HG02981 (cell line): ENCODE results near the gene ATP2B2.

Experiments used
- ATAC-seq: cut with Tn5 transposase; IDR thresholded peaks from one replicate; pipeline ENCODE4 v1.9.1; 2021; ENCODE audit warnings: mild to moderate bottlenecking, moderate library complexity; ENCODE audit not compliant: unreplicated experiment

ATP2B2 gene

DNA sequence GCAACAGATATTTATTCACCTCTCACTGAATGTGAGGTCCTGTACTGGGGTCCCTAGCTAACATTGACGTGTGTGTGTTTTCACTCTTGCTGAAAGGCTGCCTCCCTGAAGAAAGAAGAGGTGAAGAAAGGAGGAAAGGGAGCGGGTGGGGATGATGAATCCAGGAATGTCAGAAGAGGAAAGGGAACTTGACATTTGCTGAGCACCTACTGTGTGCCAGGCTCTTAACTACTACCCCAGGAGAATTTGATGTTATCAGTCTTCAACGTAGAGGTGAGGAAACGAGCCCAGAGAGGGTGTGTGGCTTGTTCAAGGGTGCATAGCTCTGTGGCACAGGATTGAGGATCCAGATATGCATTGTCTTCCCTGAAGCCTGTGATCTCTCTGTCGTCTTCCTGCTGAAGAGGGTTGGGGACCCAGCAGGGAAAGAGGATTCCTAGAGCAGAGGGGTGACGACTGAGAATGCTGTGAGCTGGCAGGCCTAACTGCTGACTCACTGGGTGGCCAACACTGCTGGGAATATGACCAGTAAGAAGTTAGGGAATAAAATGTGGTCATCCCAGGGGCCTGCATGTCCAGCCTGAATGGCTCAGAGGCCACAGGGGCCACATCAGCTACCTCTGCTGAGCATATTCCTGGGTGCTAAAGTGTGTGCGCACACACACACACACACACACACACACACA, 6.6 kb upstream of the ATP2B2 start:
- ATAC-seq = no peak

DNA sequence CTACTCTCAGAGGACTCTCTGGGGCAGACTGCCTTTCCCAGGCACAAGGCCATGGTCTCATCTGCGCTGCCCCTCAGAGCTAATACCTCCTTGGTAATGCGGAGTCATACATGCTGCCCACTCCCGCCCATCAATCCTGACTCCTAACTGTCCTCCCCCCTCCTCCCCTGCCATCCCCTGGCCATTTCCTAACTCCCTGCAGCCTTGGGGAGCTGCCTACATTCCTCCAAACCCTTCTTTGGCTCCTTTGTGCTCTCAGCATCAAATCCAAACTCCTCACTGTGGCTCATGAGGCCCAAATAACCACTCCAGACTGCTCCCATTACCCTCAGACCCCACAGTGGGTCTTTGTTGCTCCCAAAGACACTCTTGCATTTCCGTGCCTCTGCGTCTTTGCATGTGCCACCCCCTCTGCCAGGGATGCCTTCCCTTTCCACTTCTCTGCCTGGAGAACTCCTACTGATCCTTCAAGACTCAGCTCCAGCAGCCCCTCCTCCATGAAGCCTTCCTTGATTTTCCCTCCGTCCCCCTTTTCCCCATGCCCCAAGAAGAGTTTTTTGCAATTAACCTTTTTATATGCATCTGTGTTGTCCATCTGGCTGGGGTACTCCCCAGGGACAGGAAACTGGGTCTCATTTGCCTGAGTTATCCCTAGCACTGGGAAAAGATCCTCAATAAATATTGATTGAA, 5.5 kb upstream of the ATP2B2 start:
- no peak for ATAC-seq

GRCh38 chr3:10510086-10510742, 4.8 kb upstream of the ATP2B2 start:
- ATAC-seq = no peak

- no peak for ATAC-seq
Observed at GRCh38 chr3:10509325-10509724, 3.9 kb upstream of the ATP2B2 start.

DNA sequence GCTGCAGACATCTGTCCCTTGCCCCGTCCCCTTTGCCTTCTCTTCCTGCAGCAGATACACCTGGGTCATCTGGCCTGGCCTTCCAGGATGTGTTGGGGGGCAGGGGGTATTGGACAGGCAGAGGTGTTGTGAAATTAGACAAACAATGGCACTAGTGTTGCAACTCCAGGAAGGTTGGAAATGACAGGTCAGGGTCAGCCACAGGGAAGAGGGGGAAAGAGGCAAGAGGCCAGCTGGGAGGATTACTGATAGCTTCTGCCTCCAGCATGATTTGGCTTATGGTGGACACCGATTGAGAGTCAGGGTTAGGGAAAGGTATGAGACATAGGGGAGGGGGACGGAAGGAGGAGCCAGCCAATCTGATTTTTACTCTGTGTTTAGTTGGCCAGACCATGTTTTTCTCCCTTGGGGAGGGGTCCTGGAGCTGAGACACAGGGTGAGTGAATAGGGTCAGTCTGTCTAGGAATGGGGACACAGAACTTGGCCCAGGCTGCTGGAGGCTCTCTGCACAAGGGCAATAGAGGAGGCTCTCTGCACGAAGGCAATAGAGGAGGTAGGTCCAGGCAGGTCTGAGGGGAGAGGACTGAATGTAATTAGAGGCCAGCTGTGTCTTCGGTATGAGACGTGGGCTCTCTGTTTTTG, 3.4 kb upstream of the ATP2B2 start:
- ATAC-seq = no peak

DNA sequence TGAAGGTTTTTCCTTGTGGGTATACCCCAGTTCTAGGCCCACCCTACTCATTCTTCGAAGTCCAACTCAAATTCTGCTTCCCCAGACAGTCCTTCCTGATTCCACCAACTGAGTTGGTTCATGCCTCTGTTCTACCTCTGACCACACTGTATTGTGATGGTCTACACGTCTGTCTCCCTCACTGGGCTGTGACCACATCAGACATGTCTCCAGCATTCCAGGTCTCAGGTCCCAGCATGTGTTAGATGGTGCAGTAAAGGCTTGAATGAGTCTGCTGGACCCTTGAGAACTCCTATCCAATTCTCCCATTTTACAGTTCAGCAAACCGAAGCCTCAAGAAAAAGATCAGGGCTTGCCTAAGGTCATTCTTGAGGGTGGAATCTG, 2.8 kb upstream of the ATP2B2 start:
- ATAC-seq = no peak

- ATAC-seq = no peak
Observed at GRCh38 chr3:10507331-10507730, 1.9 kb upstream of the ATP2B2 start.

GRCh38 chr3:10506696-10507095, 1.3 kb upstream of the ATP2B2 start:
- ATAC-seq = no peak

- ATAC-seq = no peak
Observed at GRCh38 chr3:10505791-10506585, 602 bp upstream of the ATP2B2 start.

- ATAC-seq = no peak
Observed at GRCh38 chr3:10504171-10505049, 976 bp downstream of the ATP2B2 start.

- no peak for ATAC-seq
Observed at GRCh38 chr3:10503217-10503796, 2.1 kb downstream of the ATP2B2 start.

- ATAC-seq = no peak
Observed at GRCh38 chr3:10502185-10502880, 3.1 kb downstream of the ATP2B2 start.

DNA sequence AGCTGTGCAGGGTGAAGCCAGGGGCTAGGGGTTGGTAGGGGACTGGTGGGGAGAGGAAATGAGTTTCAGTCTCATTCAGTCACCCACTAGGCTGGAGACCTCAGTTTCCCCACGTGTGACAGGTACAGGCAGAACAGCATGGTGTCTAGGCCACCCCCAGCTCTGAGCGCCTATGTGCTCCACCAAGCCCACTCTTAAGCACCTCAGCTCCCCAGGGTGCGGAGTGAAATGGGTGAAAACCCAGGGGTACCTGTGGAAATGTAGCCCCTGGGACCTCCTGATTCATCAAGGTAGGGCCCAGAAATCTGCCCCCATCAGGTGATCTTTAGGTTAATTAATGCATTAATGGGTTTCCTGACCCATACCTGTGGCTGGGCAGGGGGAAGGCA, 3.7 kb downstream of the ATP2B2 start:
- no peak for ATAC-seq

- ATAC-seq = no peak
Observed at GRCh38 chr3:10500717-10501663, 4.4 kb downstream of the ATP2B2 start.

GRCh38 chr3:10498271-10498670, 7.1 kb downstream of the ATP2B2 start:
- no peak for ATAC-seq

DNA sequence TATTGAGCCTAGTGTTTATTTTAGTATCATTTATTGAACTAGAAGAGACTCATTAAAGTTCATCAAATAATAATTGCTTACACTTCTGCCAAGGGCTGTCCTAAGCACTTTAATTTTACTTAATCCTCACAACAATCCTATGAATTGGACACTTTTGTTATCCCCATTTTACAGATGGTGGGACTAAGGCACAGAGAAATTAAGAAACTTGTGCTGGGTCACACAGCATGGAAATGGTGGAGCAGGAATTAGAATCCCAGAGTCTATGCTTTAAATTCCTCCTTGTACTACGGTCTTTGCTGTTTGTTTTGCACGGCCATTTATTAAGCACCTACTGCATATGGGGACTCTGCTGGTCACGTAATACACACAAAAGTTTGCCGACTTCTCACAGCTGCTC, 7.9 kb downstream of the ATP2B2 start:
- ATAC-seq = no peak

DNA sequence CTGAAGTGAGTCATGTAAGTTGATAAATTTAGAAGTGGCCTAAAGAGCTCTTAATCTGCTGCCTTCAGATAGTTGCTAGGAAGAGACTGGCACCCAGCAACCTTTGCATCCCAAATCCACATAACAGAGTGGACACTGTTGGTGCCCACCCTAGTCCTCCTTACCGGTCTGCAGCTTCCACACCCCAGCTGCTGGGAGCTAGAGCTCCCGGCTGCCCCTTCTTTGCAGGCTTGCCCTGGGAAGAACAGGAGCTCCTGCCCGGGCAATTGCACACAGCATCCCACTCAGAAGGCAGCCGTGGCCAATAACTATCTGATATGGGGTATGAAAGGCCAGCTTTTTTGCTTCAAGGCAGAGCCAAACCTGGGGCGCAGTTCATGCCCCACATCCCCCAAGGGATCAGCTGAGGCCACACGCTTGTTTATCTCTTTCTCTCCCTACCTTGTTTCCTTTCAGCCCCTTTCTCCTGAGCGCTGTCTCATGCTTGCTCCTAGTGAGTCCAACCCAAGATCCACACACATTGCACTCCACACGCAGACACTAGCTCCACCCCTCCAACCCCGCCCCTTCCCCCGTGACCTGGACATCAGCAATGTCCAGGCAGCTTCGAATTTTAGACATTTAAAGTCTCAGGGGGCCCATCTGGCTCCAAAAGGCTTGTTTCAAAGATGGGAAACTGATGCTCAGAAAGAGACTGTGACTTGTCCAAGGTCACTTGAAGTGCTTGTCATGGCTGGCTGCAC, 9.1 kb downstream of the ATP2B2 start:
- ATAC-seq = no peak
